ENCODE results near the gene ZIC1. TPM values are rescaled to one million over a fixed set of nuclear protein-coding genes. Genes with fewer than 3 reads are reported as not detected.

ZIC1 gene
- total and polyA plus RNA-seq, 9 of the 15 experiments (the other 6 are each of a cell fraction or from before 2014, with no cell fraction given) = 0.21 to 0.42 TPM; not detected in 7

GRCh38 chr3:147401421-147401820 is 7.7 kb upstream of the ZIC1 start:
- intact Hi-C loops (cut with micrococcal nuclease) (no loop called here), in situ Hi-C loops (cut with MboI) (no loop called here)
- POLR2A ChIA-PET = interaction anchor here (0.7 kb wide), 1 partner anchor 1802 kb away, joined by 3 read pairs; no protein-coding TSS in a partner anchor
- CTCF ChIA-PET (ENCODE audit: low intra/inter-chr PET ratio) = no interaction called here
- Histone ChIP-seq H3K4me3 (no peak overlapping the region), H3K27me3 (ENCODE audit: control insufficient read depth in 2 of 2, insufficient read depth in 2 of 2, low read length in 2 of 2) (peaks cover 2 to 36% of the 10 kb centered on the region in 2 experiments; a peak in 4 of 5 replicates), H3K79me2 (ENCODE audit: control insufficient read depth, insufficient read depth, low read length) (no peaks in the 10 kb centered on the region), H3K27ac (ENCODE audit: extremely low read depth, low read depth, low read length) (no peak overlapping the region), H3K36me3 (ENCODE audit: control insufficient read depth, insufficient read depth, low read length) (no peaks in the 10 kb centered on the region), H4K20me1 (replicated peaks; ENCODE audit: control insufficient read depth, insufficient read depth, low read length) (no peaks in the 10 kb centered on the region), H3K9me3 (replicated peaks; ENCODE audit: control insufficient read depth, insufficient read depth, low read depth, low read length) (no peaks in the 10 kb centered on the region), H2AFZ (ENCODE audit: low read depth, low read length) (no peak overlapping the region), H3K4me2 (ENCODE audit: insufficient read depth, low read length) (no peak overlapping the region), H3K9ac (ENCODE audit: insufficient read depth in 1 of 2, low read depth in 2 of 2, low read length in 2 of 2) (no peak overlapping the region), H3K4me1 (replicated peaks in 1 of 2; ENCODE audit: control insufficient read depth in 2 of 2, insufficient read depth in 2 of 2, low read length in 2 of 2) (peaks cover 0 to 4% of the 10 kb centered on the region in 2 experiments; a peak in 1 of 5 replicates), H3K9me1 (ENCODE audit: control insufficient read depth, insufficient read depth, low read length) (no peaks in the 10 kb centered on the region)
- 0% methylated on average over 1 of the region's 1 CpG for WGBS (ENCODE audit: insufficient coverage, low coverage, missing lambda C conversion rate)
- ATAC-seq (no peak), DNase-seq (ENCODE audit: extremely low read depth in 1 of 4, low spot score in 3 of 4) (no peak), FAIRE-seq (no peak)
- BruUV-seq (replicated peaks) = no TSS peak
- no peak for TF ChIP-seq BDP1 (IDR thresholded peaks at IDR 0.05; ENCODE audit: insufficient read depth, insufficient read length)
- TF ChIP-seq, protein P1, sequence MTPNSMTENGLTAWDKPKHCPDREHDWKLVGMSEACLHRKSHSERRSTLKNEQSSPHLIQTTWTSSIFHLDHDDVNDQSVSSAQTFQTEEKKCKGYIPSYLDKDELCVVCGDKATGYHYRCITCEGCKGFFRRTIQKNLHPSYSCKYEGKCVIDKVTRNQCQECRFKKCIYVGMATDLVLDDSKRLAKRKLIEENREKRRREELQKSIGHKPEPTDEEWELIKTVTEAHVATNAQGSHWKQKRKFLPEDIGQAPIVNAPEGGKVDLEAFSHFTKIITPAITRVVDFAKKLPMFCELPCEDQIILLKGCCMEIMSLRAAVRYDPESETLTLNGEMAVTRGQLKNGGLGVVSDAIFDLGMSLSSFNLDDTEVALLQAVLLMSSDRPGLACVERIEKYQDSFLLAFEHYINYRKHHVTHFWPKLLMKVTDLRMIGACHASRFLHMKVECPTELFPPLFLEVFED (CRISPR knock-in tag; conservative IDR thresholded peaks at IDR 0.05) = no peak
- TF ChIP-seq, protein P2, sequence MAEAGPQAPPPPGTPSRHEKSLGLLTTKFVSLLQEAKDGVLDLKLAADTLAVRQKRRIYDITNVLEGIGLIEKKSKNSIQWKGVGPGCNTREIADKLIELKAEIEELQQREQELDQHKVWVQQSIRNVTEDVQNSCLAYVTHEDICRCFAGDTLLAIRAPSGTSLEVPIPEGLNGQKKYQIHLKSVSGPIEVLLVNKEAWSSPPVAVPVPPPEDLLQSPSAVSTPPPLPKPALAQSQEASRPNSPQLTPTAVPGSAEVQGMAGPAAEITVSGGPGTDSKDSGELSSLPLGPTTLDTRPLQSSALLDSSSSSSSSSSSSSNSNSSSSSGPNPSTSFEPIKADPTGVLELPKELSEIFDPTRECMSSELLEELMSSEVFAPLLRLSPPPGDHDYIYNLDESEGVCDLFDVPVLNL (CRISPR knock-in tag; IDR thresholded peaks at IDR 0.05; ENCODE audit: low read depth) = no peak
- no peak for TF ChIP-seq ZC3H4 (CRISPR knock-in tag; IDR thresholded peaks at IDR 0.05; ENCODE audit: borderline replicate concordance)
- no peak for TF ChIP-seq NFYB (IDR thresholded peaks at IDR 0.05; ENCODE audit: extremely low read depth, insufficient read length)
- TF ChIP-seq GTF2E2 (tag; IDR thresholded peaks at IDR 0.05) = no peak
- TF ChIP-seq STAG1 (CRISPR knock-in tag; IDR thresholded peaks at IDR 0.05; ENCODE audit: borderline replicate concordance) = no peak
- no peak for TF ChIP-seq ZNF76 (CRISPR knock-in tag; IDR thresholded peaks at IDR 0.05; ENCODE audit: borderline replicate concordance)
- no peak for TF ChIP-seq NR2C1 (IDR thresholded peaks at IDR 0.05)
- TF ChIP-seq NR2C1 (tag; IDR thresholded peaks at IDR 0.05) = no peak
- TF ChIP-seq ZNF407 (IDR thresholded peaks at IDR 0.05; ENCODE audit: low read depth) = no peak
- no peak for TF ChIP-seq KAT2B (IDR thresholded peaks at IDR 0.05; ENCODE audit: low read depth, low read length)
- no peak for TF ChIP-seq MED1 (CRISPR knock-in tag; IDR thresholded peaks at IDR 0.05; ENCODE audit: borderline replicate concordance)
